ENCODE data around the gene RGS6.
"Not testable (repeated sequence)": the region's sequence is repeated elsewhere in the genome, so short reads cannot be mapped to it uniquely, and the experiment has no call there.

Gene RGS6

DNA sequence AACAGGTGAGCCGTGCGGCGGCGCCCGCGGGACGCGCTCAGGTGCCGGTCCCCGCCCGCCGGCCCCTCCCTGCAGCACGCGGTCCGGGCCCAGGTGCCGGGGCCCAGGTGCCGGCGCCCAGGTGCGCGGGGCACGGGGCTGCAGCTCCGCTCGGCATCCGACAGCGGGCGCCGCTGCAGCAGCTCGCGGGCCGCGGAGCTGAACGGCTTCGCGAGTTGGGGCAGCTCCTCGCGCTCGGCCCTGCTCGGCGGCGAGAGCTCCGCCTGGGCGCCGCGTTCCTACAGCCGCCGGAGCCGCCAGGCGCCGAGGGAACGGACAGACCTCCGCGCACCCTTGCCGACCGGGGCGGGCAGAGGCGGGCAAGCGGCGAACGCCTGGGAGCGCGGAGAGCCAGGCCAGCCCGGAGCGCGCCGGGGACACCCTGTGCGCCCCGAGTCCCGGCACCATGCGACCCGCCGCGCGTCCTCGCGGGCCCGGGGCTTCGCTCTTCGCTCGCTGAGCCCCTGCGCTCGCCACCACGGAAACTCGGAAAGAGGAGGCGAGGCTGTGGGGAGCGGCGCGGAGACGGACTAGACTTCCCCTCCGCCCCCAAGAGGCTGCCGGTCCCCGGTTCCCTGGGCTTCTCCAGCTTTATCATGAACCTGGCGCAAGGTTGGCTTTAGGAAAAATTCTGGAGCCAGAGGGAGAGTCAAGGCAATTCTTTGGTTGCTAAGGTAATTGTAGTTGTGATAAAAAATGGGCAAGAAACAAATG lies at the start of gene RGS6:
Gene RGS6 (plus strand): TSS at position 201 of the 753 bp plus-strand sequence.
- peak; percentile 52 for DNase-seq

DNA sequence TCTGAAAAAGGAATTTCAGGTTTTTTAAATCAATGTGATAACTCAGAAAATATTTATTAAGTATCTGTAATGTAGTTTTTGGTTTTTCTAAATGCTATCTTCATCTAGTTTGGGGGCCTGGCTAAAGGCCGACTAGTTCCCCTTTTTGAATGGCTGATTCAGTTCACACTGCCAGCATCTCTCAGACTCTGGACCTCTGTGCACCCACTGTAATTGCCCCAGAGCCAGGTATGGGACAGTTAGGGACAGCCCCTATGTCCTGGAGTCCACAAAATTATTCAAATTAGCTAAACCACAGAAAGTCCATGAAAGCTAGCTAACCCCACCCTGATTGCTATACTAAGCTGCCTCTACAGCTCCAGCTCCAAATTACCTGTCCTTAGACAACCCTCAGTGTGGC lies 49.1 kb upstream of the RGS6 start:
- no peak for DNase-seq

DNA sequence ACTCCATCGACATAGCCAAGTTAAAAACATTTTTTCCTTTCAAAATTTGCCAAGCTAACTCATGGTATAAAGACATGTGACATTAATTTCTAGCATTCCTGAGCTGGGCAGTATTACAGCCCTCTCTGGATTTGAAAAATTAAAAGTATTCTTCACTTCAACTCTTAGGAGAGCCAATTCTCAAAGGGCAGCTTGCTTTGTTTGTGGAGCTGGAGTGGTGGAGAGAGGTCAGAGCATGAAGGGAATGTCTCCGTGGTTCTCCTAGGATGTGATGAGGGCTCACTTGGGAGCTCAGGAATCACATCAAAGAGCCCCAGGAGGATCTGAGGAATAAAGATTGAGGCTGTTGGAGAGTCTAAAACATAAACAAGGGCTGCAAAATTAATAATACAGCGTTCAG lies 46.9 kb upstream of the RGS6 start:
- no peak for DNase-seq

DNA sequence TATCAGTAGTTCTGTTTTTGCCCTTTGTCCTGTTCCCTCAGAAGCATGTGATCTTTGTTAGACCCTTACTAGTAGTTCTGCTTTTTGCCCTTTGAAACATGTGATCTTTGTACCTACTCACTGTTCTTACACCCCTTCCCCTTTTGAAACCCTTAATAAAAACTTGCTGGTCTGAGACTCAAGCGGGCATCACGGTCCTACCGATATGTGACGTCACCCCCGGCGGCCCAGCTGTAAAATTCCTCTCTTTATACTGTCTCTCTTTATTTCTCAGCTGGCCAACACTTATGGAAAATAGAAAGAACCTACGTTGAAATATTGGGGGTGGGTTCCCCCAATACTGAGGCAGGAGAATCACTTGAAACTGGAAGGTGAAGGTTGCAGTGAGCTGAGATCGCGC lies 44.4 kb upstream of the RGS6 start:
- not testable (repeated sequence) for DNase-seq

DNA sequence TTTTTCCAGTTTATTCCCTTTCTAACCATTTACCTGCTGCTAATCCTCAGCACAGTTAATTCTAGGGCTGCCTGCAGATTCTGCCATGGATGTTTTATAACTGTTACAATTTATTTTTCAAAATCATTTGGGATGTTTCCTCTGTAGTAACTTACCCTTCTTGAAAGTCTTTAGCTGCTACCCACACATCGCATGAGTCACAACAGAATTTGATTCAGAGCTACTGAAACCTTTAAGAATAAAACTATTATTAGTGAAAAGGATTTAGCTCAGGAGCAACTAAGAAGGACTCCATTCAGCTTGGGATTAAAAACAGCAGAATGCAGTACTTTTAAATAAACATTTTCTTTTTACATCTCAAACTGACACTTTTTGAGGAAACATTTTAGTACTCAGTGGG lies 41.7 kb upstream of the RGS6 start:
- DNase-seq: no peak

DNA sequence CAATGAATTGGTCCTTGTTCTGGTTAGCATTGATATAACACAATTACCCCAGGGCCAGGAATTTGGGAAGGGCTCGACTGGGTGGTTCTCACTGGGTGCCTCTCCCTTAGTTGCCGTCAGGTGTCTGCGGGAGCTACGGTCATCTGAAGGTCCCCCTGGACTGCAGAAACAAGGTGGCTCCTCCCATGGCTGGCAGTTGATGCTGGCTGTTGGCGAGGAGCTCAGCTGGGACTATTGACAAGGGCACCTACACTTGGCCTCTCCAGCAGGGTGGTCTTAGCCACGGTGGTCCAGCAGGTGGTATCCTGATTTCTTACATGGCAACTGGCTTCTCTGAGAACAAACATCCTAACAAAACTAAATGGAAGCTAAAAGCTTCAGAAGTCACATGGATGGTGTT lies 41.0 kb upstream of the RGS6 start:
- DNase-seq: no peak

DNA sequence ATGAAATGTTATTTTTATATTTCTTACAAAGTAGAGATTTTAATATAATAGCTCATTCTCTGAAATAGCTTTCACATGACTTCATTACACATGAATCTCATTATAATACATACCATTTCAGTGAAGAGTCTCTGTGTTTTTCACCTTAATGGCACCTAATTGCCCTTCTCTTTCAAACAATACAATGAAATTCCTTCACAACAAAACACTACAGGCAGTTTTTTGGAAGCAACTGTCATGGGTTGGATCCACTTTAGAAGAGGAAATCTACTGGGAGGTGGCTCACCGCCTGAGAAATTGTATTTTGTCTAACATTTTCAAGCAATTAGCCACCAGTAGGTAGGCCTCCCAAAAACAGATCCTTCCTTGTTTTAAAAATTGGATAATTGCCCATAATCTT lies 40.3 kb upstream of the RGS6 start:
- no peak for DNase-seq

DNA sequence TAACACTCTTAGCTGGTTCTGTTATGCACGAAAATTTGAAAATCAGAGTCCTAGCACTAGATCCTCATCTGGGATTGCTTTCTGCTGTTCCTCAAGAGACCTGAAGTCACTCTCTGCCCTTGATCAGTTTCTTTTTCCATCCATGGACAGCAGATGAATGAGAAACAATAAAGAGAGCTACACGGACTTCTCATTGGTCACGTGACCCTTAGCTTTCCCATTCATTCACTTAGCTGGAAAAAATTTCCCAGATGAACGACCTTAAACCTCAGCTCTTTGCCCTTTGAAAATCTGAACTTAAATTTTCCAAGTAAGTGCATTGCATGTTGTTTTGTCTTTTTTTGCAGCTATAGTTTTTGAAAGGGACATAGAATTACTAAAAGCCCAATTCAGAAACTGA lies 27.2 kb upstream of the RGS6 start:
- DNase-seq: no peak

DNA sequence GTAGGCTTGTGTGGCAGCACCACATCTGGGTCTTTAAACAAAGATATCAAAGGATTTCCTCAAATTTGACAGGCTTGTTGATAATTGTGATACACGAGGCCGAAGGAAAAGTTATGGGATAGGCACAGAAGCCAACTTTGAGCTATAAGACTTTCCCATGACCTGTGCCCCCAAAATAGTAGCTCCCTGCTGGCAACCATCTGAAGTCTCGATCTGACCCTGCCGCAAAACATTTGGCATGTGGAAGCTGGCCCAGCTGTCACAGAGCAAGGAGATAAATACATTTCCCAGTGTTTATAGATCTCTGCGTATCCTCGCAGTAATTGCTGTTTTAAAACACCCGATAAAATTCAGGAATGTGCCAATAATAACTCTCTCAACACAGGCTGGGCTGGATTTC lies 26.4 kb upstream of the RGS6 start:
- DNase-seq: no peak

DNA sequence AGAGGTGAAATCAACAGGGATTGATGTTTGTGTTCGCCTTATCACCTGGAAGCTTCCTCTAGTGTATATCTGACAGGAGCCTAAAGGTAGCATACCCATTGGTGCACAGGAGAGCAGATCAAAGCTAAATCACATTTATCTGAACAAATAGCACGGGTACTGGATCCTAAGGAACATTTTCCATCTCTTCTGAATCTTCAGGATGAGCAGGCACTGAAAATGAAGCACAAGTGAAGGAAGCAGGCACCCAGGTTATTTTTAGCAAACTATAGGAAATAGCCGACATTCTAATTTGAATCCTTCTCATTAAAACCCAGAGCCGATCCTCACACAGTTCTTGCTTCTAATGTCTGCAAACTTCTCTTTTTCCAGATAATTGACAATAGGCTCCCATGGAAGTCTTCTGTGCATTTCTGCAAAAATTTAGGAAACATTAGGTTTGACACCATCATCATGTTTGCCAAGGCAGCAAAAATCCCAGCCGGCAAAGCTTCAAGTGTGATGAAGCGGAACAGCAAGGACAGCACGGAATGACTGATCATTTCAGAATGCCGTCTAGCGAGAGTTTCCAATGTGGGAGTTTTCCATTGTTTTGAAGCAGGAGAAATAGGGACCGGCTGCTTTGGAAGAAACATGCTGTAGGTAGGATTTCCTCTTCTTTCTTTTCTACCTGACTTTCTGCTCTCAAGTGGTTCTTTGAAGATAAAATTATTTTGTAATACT lies 24.3 kb upstream of the RGS6 start:
- no peak for DNase-seq

DNA sequence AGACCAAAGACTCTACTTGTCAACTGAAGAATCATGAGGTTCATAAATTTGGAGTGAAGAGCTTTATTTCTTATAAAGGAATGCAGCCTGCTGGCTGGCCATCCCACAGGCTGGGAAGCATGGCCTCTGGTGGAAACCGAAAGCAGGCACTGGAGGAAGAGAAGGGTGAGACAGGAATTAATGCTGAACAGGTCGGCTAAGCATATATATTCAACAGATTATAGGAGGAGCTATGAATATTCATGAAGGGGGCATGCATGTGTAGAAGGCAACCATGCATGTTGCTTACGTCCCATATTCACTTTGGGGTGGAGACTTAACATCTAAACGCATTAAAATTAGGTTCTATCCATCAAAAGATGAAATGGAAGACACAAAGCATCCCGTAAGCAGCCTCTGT lies 20.6 kb upstream of the RGS6 start:
- no peak for DNase-seq

DNA sequence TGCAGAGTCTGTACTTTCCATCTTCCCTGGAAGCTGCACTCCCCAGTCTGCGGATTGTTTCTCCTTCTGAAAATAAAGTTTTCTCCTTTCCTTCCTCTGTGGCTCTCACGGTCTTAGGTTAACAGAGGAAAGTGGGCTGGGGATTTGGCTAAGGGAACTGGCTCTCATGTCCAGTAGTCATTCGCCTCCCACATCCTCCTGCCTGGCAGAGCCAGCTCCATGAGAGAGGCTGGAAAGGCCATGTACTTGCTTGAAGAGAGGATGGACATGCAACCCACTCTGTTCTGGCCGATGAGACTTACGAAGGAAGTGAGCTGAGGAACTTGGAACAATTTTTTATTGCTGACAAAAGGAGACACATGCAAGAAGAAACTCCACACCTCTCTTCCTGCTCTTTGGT lies 18.9 kb upstream of the RGS6 start:
- no peak for DNase-seq

DNA sequence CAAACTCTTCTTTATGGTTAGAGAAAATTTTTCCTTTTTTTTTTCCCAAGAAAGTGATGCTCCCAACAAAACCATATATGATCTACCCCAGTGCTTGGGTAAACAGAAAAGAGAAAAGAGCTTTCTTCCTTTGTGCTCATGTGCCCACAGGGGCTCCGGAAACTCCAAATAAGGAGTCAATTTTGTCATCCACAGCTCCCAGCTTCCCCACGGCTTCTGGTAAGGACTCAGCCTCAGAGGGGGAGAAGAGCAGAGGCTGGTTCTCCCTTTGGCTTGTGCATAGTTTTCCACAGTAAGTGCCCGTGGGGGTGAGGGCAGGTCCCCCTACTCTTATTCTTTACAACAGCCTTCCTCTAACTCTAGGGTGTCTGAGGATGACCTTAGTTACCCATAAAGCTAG lies 13.3 kb upstream of the RGS6 start:
- no peak for DNase-seq

DNA sequence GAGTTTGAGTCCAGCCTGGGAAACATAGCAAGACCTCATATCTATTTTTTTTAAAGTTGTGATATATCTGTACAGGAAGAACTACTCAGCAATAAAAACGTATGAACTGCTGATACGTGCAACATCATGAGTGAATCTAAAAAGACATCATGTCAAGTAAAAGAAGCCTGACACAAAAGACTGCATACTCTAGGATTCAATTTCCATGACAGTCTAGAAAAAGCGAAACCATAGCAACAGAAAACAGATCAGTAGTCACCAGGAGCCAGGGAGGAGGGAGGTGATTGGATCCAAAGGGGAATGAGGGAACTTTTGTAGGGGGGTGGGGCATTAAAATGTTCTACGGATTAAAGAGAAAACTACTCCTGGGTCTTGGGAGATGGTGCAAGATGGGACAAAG lies 8.7 kb upstream of the RGS6 start:
- DNase-seq: no peak

DNA sequence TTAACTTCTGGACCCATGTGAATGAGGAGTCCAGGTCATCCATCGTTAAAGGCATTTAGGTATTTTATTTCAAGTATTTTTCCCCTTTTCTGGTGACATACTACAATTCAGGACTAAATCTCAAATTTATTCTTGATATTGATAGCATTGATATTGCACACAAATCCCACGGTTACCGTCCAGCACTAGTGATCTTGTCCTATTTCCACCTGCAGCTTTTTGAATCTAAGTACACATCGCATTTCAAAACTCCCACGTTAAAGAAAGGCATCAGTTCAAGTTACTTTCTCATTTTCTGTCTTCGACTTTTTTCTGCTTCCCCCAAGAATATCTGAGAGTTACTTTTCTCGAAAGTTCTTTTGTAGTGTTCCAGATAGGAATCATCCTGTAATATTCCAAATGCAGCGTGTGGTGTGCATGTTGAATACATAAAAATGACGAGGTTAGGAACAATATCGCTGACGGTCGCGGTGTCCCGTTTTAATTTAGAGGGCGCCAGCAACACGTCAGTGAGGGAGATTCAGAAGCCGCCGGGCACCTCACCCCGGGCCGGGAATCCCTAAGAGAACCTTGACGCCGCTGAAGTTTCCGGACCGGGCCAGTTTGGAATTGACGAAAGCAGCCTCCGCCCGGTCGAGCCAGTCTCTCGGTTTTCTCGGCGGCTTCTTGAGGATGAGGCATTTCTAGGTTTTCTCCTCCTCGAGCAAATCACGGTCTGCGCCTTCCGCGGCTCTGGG lies 569 bp upstream of the RGS6 start:
- peak; percentile 28 for DNase-seq

DNA sequence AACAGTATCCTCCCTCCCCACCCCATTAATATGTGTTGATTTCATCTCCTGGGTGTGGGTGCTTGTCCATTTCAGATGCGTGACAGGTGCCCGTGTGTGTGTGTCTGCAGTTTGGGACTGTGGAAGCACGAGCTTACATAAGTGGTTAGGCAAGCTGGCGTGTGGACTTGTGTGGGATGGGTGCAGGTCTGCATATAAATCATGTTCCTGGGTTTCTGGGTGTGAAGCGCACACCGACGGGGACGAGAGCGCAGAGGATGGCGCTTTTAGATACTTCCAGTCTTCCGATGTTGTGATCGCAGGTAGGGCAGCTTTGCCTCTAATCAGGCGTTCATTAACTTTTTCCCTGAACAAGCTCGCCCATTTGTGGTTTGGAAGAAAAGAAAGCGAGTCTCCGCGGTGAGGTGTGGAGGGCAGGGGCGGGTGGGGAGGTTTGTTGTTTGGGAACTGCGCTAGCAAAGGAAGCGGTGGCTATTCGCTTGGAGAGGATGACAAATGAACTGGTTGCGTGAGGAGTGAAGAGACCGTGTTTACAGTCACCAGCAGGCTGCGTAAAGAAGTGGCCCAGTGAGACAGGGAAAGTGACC lies 865 bp downstream of the RGS6 start:
- DNase-seq: peak; percentile 52

DNA sequence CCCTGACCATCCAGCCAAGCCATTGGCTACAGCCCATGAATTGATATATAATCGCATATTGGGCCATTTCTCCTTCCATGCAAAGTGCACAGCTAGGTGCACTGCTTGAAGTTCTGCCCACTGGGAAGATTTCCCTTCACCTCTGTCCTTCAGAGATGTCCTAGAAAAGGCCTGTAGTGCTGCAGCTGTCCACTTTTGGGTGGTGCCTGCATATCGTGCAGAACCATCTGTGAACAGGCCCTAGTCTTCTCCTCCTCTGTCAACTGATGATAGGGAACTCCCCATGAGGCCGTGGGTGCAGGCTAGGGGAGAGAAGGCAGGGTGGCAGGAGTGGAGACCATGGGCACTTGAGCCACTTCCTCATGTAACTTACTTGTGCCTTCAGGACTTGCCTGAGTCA lies 6.0 kb downstream of the RGS6 start:
- DNase-seq: peak; percentile 81

DNA sequence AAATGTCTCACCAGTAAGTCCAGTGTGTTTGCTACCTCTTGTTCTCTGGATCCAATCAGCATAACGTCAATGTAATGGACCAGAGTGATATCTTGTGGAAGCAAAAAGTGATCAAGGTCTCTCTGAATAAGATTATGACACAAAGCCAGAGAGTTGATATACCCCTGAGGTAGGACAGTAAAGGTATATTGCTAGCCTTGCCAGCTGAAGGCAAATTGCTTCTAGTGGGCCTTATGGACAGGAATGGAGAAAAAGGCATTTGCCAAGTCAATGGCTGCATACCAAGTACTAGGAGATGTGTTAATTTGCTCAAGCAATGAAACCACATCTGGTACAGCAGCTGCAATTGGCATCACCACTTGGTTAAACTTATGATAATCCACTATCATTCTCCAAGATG lies 7.1 kb downstream of the RGS6 start:
- DNase-seq: not testable (repeated sequence)

DNA sequence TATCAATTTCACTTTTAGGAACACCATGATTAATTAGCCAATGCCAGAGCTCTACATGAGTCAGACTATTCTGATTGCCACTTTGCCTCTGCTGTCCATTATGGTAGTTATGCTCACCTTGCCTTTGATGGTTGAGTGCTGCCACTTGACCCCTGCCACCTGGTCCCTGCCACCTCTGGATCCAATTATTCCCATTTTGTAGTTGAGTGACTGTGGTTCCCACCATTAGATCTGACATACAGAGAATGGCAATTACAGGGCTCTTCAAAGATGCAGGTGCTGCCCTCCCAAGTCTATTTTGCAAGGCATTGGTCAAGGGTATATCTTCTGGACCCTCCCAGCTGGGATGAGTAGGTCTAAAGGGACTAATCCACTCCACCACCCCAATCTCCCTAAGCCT lies 8.3 kb downstream of the RGS6 start:
- not testable (repeated sequence) for DNase-seq

DNA sequence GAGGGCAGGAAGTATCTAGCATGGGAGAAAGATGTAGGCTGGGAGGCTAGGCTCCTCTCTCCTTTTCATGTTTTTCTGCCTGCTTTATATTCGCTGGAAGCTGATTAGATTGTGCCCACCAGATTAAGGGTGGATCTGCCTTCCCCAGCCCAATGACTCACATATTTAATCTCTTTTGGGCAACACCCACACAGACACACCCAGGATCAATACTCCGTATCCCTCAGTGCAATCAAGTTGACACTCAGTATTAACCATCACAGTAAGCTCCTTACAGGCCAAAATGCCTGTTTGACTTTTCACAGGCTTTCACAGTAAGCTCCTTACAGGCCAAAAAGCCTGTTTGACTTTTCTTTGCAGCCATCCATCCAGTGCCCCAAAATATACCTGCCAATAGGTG lies 9.4 kb downstream of the RGS6 start:
- peak; percentile 41 for DNase-seq

DNA sequence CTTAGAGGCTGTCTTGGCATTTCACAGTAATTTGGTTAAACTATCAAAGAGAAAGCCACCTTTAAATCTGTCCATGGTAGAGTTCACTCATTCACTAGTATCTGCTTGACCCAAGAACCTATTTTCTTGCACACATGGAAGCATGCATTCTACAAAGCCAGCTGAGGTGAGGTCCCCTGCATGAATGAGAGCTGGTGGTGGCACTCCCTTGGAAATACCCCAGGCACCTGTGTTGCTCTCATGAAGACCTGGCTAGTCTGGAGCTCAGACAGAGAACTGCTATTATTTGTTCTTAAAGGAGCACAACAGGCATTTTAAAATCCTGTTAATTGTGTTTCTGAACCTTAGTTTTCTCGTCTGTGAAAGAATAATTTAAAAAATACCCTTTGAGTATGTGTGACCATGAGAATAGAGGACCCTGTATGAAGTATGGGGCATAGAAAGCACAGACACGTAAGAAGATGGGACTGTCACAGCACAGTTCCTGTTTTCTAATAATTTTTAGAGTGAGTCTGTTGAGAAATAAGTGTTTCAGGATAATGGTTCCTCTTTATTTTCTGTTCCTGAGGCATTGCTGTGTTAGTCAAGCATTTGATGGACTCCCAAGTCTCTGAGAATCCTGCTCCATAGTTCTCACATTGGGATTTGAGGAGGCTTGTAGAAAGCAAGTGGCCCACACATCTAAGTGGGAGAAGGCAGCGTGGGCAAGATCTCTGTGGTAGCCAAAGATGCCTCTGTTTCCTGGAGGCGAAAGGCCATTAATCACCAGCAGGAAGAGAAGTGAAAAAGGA lies 10.9 kb downstream of the RGS6 start:
- DNase-seq: no peak

DNA sequence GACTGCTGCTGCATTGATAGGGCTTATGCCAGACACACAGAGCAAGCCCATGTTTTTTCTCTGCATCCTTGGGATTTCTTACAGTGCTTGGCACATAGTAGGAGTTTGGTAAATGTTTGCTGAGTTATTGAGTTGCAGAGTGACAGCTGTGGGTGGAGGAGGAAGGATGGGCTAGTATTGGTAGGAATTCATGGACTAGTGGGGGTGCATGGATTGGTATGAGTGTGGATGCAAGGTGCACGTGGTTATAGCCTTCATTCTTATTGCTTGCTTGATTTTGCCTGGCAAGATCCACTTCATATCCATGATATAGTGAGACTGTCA lies 11.4 kb downstream of the RGS6 start:
- DNase-seq: no peak

DNA sequence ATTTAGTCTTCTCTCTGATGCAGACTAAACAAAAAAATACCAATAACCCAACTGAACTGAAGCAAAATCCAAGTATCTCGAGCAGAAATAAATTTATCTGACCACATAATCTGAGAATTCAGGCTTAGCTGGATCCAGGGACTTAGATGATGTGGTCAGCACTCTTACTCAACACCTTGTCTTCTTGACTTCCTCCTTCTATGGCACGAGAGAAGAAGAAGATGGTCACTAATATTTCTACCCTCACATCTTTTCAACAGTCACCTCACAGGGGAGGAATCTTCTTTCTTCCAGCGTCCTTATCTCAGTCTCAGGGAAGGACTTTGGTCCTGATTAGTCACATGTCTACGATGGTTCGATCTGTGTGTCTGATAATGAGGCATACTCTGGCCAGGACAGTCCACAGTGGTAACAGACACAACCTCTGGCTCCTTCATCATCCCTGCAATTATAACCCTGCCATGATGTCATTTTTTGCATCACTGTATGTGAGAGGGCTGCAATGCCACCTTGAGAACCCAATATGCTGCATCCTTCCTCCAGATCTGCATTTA lies 15.8 kb downstream of the RGS6 start:
- DNase-seq: peak; percentile 41

Measured in hematopoietic multipotent progenitor cell treated with erythropoietin and hydrocortisone succinate and interleukin-3 and kit ligand, for 8 days (in vitro differentiated cells).